ENCODE results near the gene FAM110D. TPM values are rescaled to one million over a fixed set of nuclear protein-coding genes. Genes with fewer than 3 reads are reported as not detected.

The FAM110D gene
- total RNA-seq, 1 experiment from 2014 or later, result not detected

- H3K4me3 ChIP-seq (ENCODE audit: low read length), result peak within 1 kb of the TSS; percentile 98
- H3K27ac ChIP-seq (ENCODE audit: low read length), result no peak within 1 kb of the TSS
- peak within 1 kb of the TSS; percentile 99; the same call in 1 of the 2 replicates for H3K9ac ChIP-seq (ENCODE audit: low read length)
- intact Hi-C loops (cut with micrococcal nuclease), result no loop called here
- DNase-seq (no peak), ATAC-seq (no peak)
- peaks cover 11% of the 10 kb centered on the region for H3K4me1 ChIP-seq (ENCODE audit: insufficient read depth, low read length)
- no peaks in the 10 kb centered on the region for H3K36me3 ChIP-seq (ENCODE audit: low read depth, low read length)
- no peaks in the 10 kb centered on the region for H4K20me1 ChIP-seq (ENCODE audit: low read length)
- H3K79me2 ChIP-seq (ENCODE audit: low read length), result peaks cover 19% of the 10 kb centered on the region
- POLR2A ChIA-PET (ENCODE audit: unreplicated experiment), result no interaction called here
- H3F3A ChIP-seq (ENCODE audit: low read length, unreplicated experiment), result no peaks in the 10 kb centered on the region
- peak within 1 kb of the TSS; percentile 97 for H3K4me2 ChIP-seq (ENCODE audit: low read length)
- no TSS peak for BruUV-seq (replicated peaks)
- TF ChIP-seq EZH2phosphoT487 (IDR thresholded peaks at IDR 0.05; ENCODE audit: borderline replicate concordance, low read length), result no peak
- no peak for TF ChIP-seq EZH2 (IDR thresholded peaks at IDR 0.05; ENCODE audit: low read length, unreplicated experiment)
- no peak for TF ChIP-seq CTCF (conservative IDR thresholded peaks at IDR 0.05; ENCODE audit: low read depth, low read length)
- no peaks in the 10 kb centered on the region for H3K27me3 ChIP-seq (ENCODE audit: low read length)
- no peaks in the 10 kb centered on the region for H3K9me2 ChIP-seq (replicated peaks; ENCODE audit: low read length)
- H2AFZ ChIP-seq (ENCODE audit: low read length), result no peak within 1 kb of the TSS
- CTCF ChIA-PET, result interaction anchor here (1.1 kb wide), 1 partner anchor 63 kb away, joined by 3 read pairs; the partner anchor contains the start of gene CEP85
- no peaks in the 10 kb centered on the region for H3K9me3 ChIP-seq (ENCODE audit: low read length)
Observed at GRCh38 chr1:26171084-26172072, 12.5 kb downstream of the FAM110D start, which contains the start of gene ZNF593OS. TSS of gene ZNF593OS (minus strand) at chr1:26171832. CDS start at chr1:26171661, 171 bp downstream.

- Histone ChIP-seq H3F3A (ENCODE audit: low read length, unreplicated experiment) (no peaks in the 10 kb centered on the region), H3K36me3 (ENCODE audit: low read depth, low read length) (no peaks in the 10 kb centered on the region), H3K79me2 (ENCODE audit: low read length) (peaks cover 26% of the 10 kb centered on the region), H3K27me3 (ENCODE audit: low read length) (no peaks in the 10 kb centered on the region), H3K4me2 (ENCODE audit: low read length) (no peak overlapping the region), H3K4me3 (ENCODE audit: low read length) (no peak overlapping the region), H4K20me1 (ENCODE audit: low read length) (no peaks in the 10 kb centered on the region), H2AFZ (ENCODE audit: low read length) (no peak overlapping the region), H3K9ac (ENCODE audit: low read length) (no peak overlapping the region), H3K9me2 (replicated peaks; ENCODE audit: low read length) (no peaks in the 10 kb centered on the region), H3K4me1 (ENCODE audit: insufficient read depth, low read length) (peaks cover 25% of the 10 kb centered on the region), H3K9me3 (ENCODE audit: low read length) (no peaks in the 10 kb centered on the region), H3K27ac (ENCODE audit: low read length) (no peak overlapping the region)
- no peak for DNase-seq
- BruUV-seq (replicated peaks), result no TSS peak
- POLR2A ChIA-PET (ENCODE audit: unreplicated experiment), result no interaction called here
- intact Hi-C loops (cut with micrococcal nuclease), result no loop called here
- ATAC-seq, result no peak
- TF ChIP-seq CTCF (conservative IDR thresholded peaks at IDR 0.05; ENCODE audit: low read depth, low read length) (no peak), EZH2phosphoT487 (IDR thresholded peaks at IDR 0.05; ENCODE audit: borderline replicate concordance, low read length) (no peak), EZH2 (IDR thresholded peaks at IDR 0.05; ENCODE audit: low read length, unreplicated experiment) (no peak)
- CTCF ChIA-PET, result no interaction called here
Observed at GRCh38 chr1:26175346-26175745, 16.5 kb downstream of the FAM110D start.

Measured in PC-3 (cell line).